Activated CD8-positive, alpha-beta memory T cell treated with anti-CD3 and anti-CD28 coated beads for 48 hours (primary cell): ENCODE data around the gene NTM.

Experiments
- DNase-seq, 3 experiments: peaks; one replicate each; pipeline ENCODE4 v3.0.0-alpha.2; 2020; ENCODE audit warnings: low read depth in 2 of 3, low spot score in 2 of 3

NTM gene

GRCh38 chr11:131880976-131881375 is 510.6 kb downstream of the NTM start:
- DNase-seq: no peak

GRCh38 chr11:131883332-131883731 is 512.9 kb downstream of the NTM start:
- no peak for DNase-seq

GRCh38 chr11:131884461-131885073 is 514.2 kb downstream of the NTM start:
- no peak for DNase-seq

GRCh38 chr11:131885431-131885830 is 515.0 kb downstream of the NTM start:
- no peak for DNase-seq

GRCh38 chr11:131886201-131886600 is 515.8 kb downstream of the NTM start:
- no peak for DNase-seq

- no peak for DNase-seq
Measured at GRCh38 chr11:131888230-131888855, 517.9 kb downstream of the NTM start.

GRCh38 chr11:131889146-131889577 is 518.7 kb downstream of the NTM start:
- no peak for DNase-seq

- DNase-seq: no peak
Measured at GRCh38 chr11:131889760-131890581, 519.6 kb downstream of the NTM start.

- no peak for DNase-seq
Measured at GRCh38 chr11:131893103-131893890, 522.9 kb downstream of the NTM start.

- no peak for DNase-seq
Measured at GRCh38 chr11:131893988-131894387, 523.6 kb downstream of the NTM start.

GRCh38 chr11:131894615-131895544 is 524.5 kb downstream of the NTM start:
- DNase-seq: no peak

GRCh38 chr11:131895865-131896264 is 525.5 kb downstream of the NTM start:
- DNase-seq: no peak

- no peak for DNase-seq
Measured at GRCh38 chr11:131896978-131897615, 526.7 kb downstream of the NTM start.

- no peak for DNase-seq
Measured at GRCh38 chr11:131897956-131898355, 527.5 kb downstream of the NTM start.

- DNase-seq: no peak
Measured at GRCh38 chr11:131898949-131899348, 528.5 kb downstream of the NTM start.

- no peak for DNase-seq
Measured at GRCh38 chr11:131899950-131900580, 529.6 kb downstream of the NTM start.

- DNase-seq: no peak
Measured at GRCh38 chr11:131902421-131902820, 532.0 kb downstream of the NTM start.

- DNase-seq: no peak
Measured at GRCh38 chr11:131903074-131903473, 532.7 kb downstream of the NTM start.

GRCh38 chr11:131904756-131905155 is 534.3 kb downstream of the NTM start:
- DNase-seq: no peak
